Activated CD4-positive, alpha-beta T cell treated with anti-CD3 and anti-CD28 coated beads for 1 hour (primary cell): ENCODE measurements around the gene MOV10L1.

ENCODE experiments used
- DNase-seq: peaks from one replicate; pipeline ENCODE4 v3.0.0-alpha.2; 2020

The MOV10L1 gene

DNA sequence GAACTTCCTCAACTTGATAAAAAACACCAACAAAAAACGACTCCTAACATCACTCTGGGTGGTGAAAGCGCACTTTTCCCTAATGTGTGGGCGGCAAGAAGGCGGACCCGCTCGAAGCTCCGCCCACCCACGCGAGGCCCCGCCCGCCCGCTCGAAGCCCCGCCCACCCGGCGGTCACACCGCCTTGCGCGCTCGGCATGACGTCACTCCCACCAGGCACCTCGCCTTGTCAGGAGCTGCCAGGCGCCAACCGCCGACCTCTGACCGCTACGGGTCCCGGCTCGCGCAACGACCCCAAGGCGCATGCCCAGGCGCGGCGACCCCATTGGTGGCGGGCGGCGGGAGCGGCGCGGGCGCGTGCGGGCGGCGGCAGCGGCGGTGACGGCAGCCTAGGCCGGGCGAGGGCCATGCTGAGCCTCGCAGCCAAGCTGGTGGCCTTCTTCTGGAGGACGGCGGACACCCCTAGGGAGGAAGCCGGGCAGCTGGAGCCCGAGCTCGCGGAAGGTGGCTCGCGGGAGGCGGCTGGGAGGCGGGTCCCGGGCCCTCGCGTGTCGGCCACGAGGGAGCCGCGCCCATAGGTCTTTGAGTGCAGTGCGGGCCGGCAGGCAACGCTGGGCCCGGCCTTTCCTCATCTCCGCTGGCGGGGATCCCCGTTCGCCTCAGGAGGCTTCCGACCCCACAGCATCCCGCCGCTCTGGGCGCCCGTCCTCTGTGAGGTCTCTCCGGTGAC, at the start of gene MOV10L1:
TSS of gene MOV10L1 (plus strand) at position 325 of the 730 bp plus-strand sequence. CDS start at position 408, 83 bp downstream.
- DNase-seq: no peak

DNA sequence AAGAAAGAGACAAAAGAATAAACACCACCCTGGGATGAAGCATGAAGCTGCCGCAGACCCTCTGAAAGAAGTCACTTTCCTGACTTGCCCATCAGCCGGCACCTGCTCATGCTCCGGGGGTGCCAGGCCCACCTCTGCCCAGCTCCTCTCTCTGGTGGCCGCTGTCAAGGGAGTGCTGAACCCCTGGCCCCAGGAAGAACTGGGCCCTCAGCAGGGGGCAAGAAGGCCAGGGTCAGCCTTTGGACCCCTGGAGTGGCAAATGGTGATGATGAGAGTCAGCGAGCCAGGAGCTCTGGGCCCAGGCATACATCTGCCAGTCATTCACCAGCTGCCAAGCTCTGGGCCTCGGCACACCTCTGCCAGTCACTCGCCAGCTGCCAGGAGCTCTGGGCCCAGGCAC, 49.1 kb upstream of the MOV10L1 start:
- no peak for DNase-seq

DNA sequence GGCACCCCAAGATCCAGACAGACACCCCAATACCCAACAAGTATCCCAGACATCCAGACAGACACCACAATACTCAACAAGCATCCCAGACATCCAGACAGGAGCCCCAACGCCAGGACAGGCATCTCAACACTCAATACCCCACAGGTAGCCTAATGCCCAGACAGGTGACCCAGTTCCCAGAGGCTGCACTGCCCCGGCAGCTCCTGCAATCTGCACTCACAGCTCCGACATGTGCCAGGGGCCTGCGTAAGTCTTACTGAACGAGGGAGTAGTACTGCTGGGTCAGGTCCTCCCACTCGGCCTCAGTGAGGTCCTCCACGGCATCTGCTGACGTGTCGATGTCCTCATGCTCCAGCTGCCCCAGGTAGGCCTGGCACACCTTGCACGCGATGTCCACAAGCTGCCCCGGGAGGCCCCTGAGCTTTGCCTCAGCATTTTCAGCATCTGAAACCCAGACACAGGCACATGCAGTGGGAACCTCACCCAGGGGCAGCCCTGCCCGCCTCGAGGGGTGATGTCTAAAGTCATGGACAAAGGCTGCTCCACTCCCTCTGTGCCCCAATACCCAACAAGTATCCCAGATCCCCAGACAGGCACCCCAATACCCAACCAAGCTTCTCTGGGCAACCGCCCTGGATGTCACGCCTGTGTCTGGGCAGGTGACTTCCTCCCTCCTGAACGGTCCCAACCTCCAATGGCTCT, 48.3 kb upstream of the MOV10L1 start:
- DNase-seq: no peak

DNA sequence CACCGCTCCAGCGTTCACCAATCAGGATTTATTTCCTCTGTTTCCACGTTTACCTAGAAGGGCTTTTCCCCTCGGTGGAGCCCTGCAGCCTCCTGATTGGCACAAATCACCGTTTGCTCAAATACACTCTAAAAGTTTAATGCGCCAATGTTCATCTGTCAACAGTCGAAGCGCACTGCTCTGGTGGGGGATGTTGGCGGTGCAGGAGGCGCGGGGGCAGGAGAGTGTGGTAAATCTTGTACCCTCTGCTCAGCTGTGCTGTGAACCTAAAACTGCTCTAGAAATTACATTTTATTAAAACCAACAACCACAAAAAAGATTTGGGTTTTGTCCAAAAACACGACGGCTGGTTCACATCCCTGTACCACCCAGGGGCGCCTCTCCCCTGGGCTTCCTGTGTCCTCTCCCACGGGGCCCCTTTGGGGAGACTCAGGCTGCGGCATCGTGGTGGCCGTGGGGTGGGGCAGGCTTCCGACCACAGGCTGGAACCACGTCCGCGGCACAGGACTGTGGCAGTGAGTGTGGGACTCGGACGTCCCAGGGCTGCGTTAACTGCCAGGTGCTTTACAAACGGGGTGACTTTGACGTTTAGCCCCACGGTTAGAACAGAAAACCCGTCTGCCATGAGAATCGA, 45.2 kb upstream of the MOV10L1 start:
- DNase-seq: no peak

DNA sequence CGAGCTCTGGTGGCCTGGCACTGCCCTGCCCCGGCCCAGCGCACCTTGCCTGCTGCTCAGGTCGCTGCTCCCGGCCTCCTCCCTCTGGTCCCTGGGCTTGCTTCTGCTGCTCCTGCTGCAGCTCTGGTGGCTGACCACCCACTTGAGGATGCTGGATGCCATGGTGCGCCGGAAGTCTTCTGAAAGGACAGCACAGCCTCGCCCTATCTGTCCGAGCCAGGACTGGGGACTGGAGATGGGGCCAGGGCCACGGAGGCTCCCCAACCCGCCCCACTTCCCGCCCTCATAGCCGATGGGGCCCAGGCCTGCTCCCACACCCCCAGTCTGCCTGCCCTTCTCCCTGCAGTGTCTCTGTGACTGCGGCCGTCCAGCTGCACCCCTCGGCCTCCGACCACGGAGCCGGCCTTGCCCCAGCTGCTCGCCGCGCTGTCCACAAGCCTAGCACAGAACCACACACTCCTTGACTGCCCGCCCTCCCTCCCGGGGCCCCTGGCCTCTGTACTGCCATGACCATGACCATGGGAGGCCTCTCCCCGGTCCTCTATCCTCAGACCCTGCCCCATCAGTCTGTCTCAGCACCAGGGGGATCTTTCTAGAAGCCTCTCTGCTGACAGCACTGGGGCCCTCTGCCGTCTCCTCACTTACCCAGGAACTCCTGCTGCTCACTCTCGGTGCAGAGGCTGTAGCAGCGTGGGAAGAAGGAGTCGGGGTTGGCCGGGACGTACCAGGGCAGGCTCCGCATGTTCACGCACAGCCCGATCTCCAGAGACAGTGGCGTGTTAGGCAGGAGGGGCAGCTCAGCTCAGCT, 44.4 kb upstream of the MOV10L1 start:
- no peak for DNase-seq

DNA sequence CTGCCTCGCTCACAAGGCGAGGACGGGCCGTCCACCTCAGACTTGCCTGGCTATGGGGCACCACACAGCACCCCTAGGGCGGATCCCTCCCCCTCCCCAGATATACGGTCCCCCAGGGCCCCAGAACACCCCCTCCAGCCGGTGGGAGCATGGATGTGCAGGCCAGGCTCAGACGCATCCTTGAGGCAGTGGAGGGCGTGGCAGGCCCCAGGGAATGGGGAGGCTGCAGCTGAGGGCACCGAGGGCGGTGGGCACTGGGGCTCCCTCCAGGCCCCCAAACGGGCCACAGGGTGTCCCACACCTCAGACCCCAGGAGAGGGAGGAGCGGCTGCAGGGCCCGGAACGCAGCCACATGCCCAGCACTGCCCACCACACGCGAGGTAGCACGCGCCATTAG, 43.8 kb upstream of the MOV10L1 start:
- no peak for DNase-seq

DNA sequence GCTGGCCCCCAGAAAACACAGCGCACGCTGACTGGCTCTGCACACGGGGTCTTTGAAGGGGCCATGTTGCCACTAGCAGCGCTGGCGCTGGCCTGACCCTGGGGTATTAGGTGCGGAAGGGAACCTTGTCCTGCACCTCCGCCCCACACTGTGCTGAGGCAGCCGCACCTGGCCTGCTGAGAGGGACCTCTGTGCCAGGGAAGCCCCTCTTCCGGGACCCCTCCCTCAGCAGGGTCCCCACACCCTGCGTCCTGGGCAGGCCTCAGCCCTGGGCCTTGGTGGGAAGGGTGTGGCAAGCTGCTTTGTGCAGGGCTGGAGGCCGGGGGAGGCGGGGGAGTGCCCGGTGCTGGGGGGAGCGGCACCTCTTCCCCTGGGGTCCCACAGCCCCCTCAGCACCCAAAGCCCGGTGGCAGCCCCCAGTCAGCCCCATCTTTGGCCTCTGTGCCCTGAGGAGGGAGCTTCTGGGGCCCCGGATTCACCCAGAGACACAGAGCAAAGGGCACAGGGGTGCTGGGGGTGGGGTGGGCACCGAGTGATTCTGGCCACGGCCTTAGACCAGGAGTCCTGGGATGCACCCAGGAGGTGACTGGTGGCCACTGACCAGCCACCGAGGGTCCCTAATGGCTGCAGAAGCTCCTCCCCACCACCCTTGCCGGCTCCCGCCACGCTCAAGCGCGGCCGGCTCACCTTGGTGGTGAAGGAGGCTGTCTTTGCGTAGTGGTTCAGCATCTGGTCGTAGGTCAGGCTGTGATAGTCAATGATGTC, 43.1 kb upstream of the MOV10L1 start:
- no peak for DNase-seq

DNA sequence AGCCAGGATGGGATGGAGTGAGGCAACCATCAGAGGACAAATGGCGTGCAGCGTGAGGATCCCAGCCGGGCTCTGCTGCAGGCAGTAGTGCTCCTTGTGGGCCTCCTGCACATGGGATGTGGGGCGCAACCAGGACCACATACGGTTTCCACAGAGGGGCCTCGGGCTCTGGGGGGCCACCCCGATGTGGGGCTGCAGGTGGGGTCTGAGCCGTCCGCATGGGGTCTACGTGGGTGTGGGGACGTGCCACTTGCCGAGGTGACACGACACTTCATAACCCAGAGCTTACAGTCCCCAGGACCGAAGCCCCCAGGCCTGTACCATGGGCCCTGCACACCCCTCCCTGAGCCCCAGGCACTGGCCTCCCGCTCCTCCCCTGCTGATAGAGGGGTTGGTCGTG, 42.5 kb upstream of the MOV10L1 start:
- DNase-seq: no peak

DNA sequence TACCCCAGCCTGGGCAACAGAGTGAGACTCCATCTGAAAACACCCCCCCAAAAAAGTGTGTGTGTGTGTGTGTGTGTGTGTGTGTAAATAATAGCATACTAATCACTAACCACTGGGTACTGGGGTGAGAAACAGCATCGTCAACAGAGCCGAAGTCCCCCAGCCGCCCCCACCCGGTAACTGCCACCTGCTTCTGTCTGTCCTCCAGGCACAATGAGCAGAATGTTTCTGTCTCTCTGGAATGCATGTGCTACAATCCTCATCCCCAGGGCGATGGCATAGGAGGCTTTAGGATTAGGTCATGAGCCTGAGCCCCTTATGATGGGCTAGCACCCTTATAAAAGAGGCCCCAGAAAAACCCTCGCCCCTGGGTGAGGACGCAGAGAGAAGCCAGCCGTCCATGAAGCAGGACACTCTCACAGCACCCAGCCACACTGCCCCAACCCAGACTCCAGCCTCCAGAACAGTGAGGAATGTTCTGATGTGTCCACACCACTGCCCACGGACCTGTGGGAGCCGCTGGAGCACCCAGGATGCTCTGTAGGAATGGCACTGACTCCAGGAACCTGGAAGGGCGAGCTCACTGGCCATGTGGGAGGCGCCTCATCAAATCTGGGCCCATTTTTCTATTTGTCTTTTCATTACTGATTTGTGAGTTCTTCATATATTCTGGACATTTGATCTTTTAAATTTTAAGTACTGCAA, 41.6 kb upstream of the MOV10L1 start:
- no peak for DNase-seq

DNA sequence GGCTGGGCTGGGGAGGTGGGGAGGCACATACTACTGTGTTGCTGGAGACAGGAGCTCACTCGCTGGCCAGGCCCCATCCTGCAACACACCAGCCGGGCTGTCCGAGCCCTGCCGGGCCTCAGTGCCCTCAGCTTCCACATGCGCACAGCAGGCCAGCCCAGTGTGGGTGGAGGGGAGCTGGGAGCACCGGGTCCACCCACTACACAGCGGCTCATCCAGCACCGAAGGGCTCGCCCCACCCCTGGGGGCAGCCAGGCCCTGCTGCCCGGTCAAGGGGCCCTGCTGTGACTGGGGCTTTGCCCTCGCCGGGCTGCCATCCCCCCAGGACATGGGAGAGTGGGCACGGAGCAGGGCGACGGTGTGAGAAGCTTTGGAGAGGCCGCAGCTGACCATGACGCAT, 41.0 kb upstream of the MOV10L1 start:
- no peak for DNase-seq

DNA sequence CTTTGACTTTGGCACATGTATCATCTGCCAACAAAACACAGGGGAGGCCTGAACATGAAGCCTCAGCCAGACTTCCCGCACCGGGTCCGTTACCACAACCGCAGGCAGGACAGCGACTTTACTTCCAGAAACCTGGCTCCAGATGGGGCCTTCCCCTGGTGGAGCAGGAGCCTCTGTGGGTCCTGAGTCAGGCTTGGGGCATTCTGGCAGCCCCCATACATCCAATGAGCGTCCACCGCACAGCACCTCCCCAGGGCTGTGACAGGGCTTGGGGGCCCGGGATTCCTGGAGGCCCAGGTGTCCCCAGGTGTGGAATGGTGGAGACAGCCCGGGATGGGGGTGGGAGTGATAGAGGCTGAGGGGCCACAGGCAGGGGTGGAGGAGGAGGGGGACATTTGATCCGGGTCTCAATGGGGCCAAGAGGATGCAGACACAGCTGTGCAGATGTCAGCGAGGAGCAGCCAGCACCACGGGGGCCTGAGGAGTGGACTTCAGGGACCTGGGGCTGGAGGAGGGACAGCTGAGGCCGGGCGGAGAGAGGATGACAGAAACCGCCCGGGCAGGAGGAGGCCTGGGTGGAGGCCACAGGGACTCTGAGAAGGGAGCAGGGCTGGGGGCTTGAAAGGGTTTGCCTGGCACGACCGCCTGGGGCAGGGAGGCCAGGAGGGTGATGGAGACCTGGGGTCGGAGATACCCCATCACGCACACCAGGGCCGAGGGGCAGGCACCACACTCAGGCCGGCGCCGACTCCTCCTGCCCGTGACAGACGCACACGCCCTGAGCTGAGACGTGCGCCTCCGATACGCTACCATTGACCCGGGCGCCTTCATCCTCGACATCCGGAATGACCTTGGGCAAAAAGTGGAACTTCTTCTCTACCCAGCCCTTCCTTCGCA, 40.3 kb upstream of the MOV10L1 start:
- DNase-seq: no peak

DNA sequence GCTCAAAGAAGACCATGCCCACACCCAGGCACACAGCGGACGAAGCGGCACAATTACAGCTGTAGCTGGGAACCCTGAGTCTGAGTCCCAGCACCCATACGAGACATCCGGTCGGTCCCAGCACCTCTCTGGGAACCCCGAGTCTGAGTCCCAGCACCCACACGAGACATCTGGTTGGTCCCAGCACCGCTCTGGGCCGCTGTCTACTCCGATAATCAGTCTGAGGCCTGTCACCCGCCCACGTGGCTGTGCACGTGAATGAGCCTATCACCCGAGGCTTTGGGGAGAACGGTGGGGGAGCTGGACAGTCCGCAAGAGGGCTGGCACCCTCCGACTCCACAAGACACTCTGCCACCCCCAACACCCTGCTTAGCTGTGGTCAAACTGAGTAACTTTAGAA, 37.9 kb upstream of the MOV10L1 start:
- no peak for DNase-seq

DNA sequence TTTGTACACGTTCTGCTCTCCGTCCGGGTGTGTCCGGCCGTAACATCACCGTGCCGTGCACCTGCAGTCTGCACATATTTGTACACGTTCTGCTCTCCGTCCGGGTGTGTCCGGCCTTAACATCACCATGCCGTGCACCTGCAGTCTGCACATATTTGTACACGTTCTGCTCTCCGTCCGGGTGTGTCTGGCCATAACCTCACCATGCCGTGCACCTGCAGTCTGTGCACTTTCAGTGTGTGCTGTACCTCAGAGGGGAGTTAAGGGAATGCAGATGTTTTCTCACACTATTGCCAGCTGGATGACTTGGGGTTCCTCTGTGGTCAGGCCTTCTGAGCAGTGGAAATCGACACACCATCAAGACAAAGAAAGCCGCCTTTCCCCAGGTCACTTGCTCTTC, 35.9 kb upstream of the MOV10L1 start:
- DNase-seq: no peak

DNA sequence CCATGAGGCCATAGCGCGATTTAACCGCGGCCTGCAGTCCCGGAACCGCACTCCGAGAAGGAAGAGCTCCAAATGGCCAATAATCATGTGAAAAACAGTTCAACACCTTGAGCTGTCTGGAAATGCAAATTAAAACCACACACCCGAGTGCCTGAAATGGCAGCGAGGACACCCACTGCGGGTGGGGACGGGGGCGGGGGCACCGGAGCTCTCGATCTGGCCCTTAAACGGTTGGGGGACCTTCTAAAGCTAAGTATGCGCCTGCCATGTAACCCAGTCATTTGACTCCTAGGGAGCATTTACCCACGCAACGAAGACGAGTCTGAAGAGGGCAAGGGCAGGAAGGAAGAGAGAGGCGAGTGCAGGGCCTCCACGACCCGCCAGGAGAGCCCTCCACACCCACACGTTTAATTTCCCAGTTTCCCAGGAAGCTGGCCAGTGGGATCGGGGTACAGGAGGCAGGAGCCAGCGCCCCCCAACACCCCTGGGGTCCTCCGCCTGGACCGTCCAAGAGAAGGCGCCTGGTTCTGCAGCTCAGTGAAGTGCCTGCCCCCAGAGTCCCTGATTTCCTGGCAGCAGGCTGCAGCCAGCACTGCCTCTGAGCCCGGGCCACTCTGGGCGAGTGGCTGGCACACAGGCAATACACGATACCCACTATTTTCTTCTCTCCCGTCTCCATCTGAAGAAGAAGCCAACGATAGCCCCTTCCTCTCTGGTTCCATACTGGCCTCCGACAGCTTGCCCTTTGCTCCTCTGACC, 33.4 kb upstream of the MOV10L1 start:
- no peak for DNase-seq

DNA sequence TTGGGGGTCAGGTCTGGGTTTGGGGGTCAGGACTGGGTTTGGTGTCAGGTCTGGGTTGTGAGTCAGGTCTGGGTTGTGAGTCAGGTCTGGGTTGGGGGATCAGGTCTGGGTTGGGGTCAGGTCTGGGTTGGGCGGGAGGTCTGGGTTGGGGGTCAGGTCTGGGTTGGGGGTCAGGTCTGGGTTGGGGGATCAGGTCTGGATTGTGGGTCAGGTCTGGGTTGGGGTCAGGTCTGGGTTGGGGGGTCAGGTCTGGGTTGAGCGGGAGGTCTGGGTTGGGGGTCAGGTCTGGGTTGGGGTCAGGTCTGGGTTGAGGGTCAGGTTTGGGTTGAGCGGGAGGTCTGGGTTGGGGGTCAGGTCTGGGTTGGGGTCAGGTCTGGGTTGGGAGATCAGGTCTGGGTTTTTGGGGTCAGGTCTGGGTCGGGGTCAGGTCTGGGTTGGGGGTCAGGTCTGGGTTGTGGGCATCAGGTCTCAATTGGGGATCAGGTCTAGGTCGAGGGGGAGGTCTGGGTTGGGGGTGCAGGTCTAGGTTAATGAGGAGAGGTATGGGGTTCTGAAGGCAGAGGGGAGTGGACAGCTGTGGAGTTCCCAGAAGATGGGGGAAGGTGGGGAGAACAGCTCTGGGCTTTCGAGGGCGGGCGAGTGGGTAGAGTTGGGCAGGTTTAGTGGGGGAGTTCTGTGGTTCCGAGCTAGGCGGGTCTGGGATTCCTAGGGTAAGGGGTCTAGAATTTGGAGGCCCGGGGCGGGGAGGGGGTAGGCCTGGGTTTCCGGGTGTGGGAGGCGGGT, 32.3 kb upstream of the MOV10L1 start:
- no peak for DNase-seq

DNA sequence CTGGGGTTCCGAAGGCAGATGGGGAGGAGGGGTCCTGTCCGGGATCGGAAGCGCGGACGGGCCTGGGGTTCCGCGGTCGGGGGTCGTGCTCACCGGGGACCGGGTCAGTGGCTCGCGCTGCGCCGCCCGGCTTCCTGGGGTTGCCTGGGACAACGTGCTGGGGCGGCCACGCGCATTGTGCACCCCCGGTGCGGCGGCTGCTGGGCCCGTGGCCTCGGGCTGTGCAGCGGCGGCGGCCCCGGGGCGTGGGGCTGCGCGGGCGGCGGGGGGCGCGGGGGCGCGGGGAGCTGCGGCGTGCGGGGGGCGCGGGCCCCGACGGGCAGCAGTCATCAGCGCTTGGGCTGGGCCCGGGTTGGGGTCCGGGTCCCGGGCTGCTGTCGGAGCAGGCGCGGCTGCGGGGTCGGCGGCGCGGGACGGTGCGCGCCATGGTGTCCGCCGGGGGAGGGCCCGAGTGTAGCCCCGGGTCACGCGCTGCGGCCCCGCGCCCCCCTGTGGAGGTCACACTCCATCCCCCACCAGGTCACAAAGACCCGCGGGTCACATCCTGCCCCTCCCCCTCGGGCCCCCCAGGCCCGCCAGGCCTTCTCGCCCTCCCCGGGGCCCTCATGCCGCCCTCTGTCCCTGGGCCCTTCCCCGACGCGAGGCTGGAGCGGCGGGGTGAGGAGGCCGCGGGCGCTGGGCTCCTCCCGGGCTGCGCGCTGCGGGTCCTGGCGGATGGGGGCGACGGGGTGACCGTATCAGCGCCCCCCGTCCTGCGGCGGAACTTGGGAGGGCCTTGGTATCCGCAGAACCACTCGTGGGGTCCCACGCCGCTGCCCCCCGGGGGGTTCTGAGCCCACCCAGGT, 31.5 kb upstream of the MOV10L1 start, which contains the start of gene TTLL8:
TSS of gene TTLL8 (minus strand) at position 238 of the 845 bp plus-strand sequence.
- no peak for DNase-seq

DNA sequence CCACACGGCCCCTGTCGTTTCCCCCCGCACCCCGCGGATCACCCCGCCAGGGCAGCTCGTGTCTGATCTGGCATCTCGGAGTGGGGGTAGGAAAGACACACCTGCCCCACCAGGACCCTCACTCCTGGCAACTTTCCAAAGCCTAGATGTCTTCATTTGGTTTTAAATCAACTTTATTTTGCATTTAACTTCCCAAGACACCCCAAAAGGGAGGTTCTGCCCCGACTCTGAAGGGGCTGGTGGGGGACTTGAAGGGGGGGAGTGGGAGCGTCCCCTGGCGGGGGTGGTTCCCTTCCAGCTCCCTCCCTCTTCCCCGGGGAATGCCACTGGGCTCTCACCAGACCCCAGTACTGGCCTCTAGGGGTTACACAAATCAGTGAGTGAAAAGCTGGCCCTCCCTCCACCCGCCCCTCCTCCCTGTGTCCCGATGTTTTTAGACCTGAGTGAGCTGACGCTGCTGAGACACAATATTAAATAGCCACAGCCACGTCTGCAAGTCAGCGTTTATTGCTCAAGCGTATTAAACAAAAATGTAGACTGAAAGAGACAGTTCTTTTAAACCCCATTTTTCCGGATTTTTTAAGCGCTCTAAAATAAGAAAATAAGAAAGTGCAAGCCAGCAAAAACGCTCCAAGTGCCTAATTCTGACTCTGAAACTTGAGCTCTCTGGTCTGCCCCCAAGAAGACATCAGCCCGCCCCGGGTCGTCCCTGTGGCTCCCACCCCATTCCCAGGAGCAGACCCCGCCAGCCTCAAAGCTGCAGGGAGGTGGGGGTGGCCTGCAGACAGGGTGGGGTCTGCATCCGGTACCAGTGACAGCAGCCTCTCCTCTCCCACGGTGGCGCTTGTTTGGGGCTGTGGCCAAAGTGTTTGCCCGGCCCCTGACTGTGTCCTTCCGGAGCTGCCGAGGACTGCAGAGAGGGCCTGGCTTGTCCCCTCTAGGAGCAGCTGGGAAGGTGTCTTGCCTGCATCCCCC, 30.6 kb upstream of the MOV10L1 start:
- DNase-seq: no peak
